Activated naive CD4-positive, alpha-beta T cell treated with anti-CD3 and anti-CD28 coated beads, Interleukin-2, amount 10 ng/mL, durations not matched to agents 5 hours and 36 hours (primary cell): ENCODE results near the gene CCDC86. TPM values are rescaled to one million over a fixed set of nuclear protein-coding genes. Genes with fewer than 3 reads are reported as not detected.

Experiments
- total RNA-seq, 2 experiments: library from RNA; stranded (reverse); gene quantifications; one replicate each; pipeline ENCODE4 v1.2.3, GENCODE V29; 2021

Gene CCDC86
- total RNA-seq = 10 to 100 TPM; 14.9 to 16.2 TPM

DNA sequence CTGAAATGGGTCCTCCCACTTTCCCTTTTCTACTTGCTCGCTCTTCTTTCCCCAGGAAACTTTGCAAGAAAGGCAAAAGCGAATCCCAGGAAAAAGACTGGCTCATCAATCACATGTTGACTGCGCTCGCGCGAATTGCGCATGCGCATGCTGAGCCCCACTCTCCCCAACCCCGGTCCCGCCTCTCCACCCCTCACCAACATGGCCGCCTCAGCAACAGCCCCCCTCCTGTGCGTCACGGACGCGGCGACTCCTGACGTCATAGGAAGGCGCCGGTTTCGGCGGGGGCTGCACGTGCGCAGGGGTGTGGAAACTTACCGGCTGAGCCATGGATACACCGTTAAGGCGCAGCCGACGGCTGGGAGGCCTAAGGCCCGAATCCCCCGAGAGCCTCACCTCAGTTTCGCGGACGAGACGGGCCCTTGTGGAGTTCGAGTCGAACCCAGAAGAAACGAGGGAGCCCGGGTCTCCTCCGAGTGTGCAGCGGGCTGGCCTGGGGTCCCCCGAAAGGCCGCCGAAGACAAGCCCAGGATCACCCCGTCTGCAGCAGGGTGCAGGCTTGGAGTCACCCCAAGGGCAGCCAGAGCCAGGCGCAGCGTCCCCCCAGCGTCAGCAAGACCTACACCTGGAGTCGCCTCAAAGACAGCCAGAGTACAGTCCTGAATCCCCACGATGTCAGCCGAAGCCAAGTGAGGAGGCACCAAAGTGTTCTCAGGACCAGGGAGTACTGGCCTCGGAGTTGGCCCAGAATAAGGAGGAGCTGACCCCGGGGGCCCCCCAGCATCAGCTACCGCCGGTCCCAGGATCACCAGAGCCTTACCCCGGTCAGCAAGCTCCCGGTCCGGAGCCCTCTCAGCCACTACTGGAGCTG, at the start of gene CCDC86:
Gene CCDC86, plus strand, starts transcription at position 317 of the 871 bp plus-strand sequence. Its CDS starts 12 bp downstream, at position 329.

GRCh38 chr11:60855726-60856633, 14.1 kb downstream of the CCDC86 start, which contains the start of gene PTGDR2:
PTGDR2 (minus strand) TSS chr11:60855950; CDS start chr11:60853722, 2,228 bp downstream.

DNA sequence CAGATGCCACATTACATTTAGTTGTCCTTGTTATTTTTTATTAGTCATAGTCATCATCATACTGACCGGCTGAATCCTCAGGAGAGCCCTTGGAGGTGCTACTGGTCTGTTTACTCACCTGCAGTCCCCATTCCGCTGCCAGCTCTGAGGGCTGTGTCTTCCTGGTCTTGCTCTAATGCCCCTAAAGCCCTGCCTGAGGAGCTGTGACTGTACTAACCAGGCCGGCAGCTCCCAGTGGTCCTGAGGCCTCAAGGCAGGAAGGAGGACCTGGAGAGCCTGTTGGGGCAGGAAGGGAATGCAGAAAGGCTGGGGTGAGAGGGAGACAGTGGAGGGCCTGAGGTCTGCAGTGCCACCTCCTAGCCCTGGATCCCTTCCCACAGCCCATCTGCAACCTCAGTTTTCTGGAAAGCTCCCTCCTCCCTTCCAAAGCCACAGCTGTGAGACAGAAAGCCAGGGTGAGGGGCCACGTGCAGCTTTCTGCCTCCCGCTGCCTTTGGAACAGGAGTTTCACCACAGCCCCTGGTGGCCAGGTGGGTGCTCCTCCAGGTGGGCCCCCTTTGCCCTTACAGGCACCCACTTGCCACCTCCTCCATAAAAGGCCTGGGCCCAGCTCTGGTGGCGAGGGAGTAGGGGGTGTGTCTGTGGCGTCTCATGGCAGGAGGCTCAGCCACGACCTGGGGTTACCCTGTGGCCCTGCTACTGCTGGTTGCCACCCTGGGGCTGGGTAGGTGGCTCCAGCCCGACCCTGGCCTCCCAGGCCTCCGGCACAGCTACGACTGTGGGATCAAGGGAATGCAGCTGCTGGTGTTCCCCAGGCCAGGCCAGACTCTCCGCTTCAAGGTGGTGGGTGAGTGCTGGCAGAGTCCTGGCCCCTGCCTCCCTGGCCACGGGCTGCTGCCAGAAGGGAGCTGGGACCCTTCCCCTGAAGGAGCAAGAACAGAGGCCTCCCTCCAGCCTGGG, 25.3 kb downstream of the CCDC86 start, which contains the start of gene ZP1:
Gene ZP1, plus strand, starts transcription at position 632 of the 960 bp plus-strand sequence. Its CDS starts 20 bp downstream, at position 652.

Other genes with a start within 250 kb of the CCDC86 start
- not detected for gene MS4A8, start 142.5 kb upstream of the CCDC86 start, total RNA-seq
- gene MS4A18, start 117.4 kb upstream of the CCDC86 start, total RNA-seq = not detected
- not detected for gene MS4A15, start 85.2 kb upstream of the CCDC86 start, total RNA-seq
- gene MS4A10, start 56.8 kb upstream of the CCDC86 start, total RNA-seq = not detected
- gene PTGDR2, start 13.8 kb downstream of the CCDC86 start, total RNA-seq = under 1 TPM; 0.70 to 0.91 TPM
- not detected for gene ZP1, start 25.4 kb downstream of the CCDC86 start, total RNA-seq
- gene PRPF19, start 64.5 kb downstream of the CCDC86 start, total RNA-seq = 100 to 1,000 TPM; 107 to 116 TPM
- 10 to 100 TPM; 89.6 to 93.6 TPM for gene TMEM109, start 72.0 kb downstream of the CCDC86 start, total RNA-seq
- gene TMEM132A, start 82.3 kb downstream of the CCDC86 start, total RNA-seq = under 1 TPM; 0.31 to 0.38 TPM
- gene SLC15A3, start 110.1 kb downstream of the CCDC86 start, total RNA-seq = 1 to 10 TPM; 3.7 to 3.8 TPM
- gene CD6, start 129.6 kb downstream of the CCDC86 start, total RNA-seq = 100 to 1,000 TPM; 349 to 352 TPM